Pancreas (tissue), 10 donors: ENCODE results near the gene SLIT1. TPM values are rescaled to one million over a fixed set of nuclear protein-coding genes. Genes with fewer than 3 reads are reported as not detected.

ENCODE experiments used
- ATAC-seq, 4 donors: fragments of 200-7000 bp; cut with Tn5 transposase; one replicate each; pipeline versions ENCODE4 v1.8.0 to v1.9.1; 2020; ENCODE audit warnings: mild to moderate bottlenecking in 4 of 4, moderate library complexity in 4 of 4
- DNase-seq, 6 donors: peaks; one replicate each; pipeline ENCODE4 v3.0.0-alpha.2; 2020
- FAIRE-seq: peaks from 2 replicates; lab custom pipeline; 2012; peaks lifted over from hg19 to GRCh38; lab: Jason Lieb, UNC
- H3K27ac ChIP-seq, 4 donors: fragments of 200-600 bp; sonication (generic); 1 replicate in 3 of 4; 2 replicates in 1 of 4; pipeline versions ENCODE4 v1.5.0 to v1.8.0; 2020
- H3K27me3 ChIP-seq, 4 donors: fragments of 200-600 bp; one replicate each; pipeline ENCODE4 v1.8.0; 2021
- H3K36me3 ChIP-seq, 3 donors: fragments of 200-600 bp; sonication (generic) in 1 of 3; one replicate each; pipeline versions ENCODE4 v1.5.0 to v1.8.0; 2020 to 2021
- H3K4me1 ChIP-seq, 3 donors: fragments of 200-600 bp; one replicate each; pipeline ENCODE4 v1.8.0; 2021
- H3K4me3 ChIP-seq, 4 donors: fragments of 200-600 bp; sonication (generic) in 2 of 4; one replicate each; pipeline versions ENCODE4 v1.5.0 to v1.8.0; 2020 to 2021
- H3K9me3 ChIP-seq, 4 donors: fragments of 200-600 bp; one replicate each; pipeline ENCODE4 v1.8.0; 2021
- WGBS, 2 donors: extraction: QIAGEN DNeasy Blood & Tissue Kit; methylation state at CpG; one replicate each; pipeline ENCODE4 v1.1.7; 2013; 5-methylcytosine and 5-hydroxymethylcytosine counted together
- intact Hi-C, 3 donors: fragments of 100-400 bp; cut with DNase I; formaldehyde crosslinking; loops; one replicate each; pipeline versions ENCODE4 v1.11.1 to v1.14.2; 2022
- polyA plus RNA-seq, 2 donors: library from polyadenylated mRNA; stranded (reverse); fragments of 200-250 nt; gene quantifications; one replicate each; pipeline ENCODE4 v1.2.3, GENCODE V29; 2013
- total RNA-seq, 6 donors: library from RNA; stranded (reverse); fragmentation: NEBNext Ultra II Directional in 4 of 6; extraction: Animal tissue kit (Norgen Biotek cat#: 25700) in 4 of 6; gene quantifications; one replicate each; pipeline versions ENCODE4 v1.2.1 to v1.2.4, GENCODE V29; 2021 to 2023
- TF ChIP-seq, protein P1 (sequence below), 4 donors: fragments of 200-600 bp; sonication (generic) in 3 of 4; IDR thresholded peaks; one replicate each; pipeline versions ENCODE4 v1.5.0 to v1.8.0; 2021; ENCODE audit warnings: antibody characterized with exemption in 4 of 4
- donor health status: healthy with polysubstance abuse.
- donor health status: DM: no; HTN: no; CAD: no; lungs with moderate emphysema.
- donor health status: DM: no; HTN: no; CAD: no.
- donor health status: control.
- donor health status: control.
- donor health status: Bipolar disorder and iron deficiency.
- donor health status: DM: yes; HTN: yes; CAD: no.
- donor health status: DM: no; HTN: no; CAD: no.
- donor health status: DM: no; HTN: no; CAD: no.
- donor health status: DM: yes; HTN: yes; CAD: no.

Gene SLIT1
- total and polyA plus RNA-seq, 8 donors: 0.23 to 2.8 (median 0.89) TPM

DNA sequence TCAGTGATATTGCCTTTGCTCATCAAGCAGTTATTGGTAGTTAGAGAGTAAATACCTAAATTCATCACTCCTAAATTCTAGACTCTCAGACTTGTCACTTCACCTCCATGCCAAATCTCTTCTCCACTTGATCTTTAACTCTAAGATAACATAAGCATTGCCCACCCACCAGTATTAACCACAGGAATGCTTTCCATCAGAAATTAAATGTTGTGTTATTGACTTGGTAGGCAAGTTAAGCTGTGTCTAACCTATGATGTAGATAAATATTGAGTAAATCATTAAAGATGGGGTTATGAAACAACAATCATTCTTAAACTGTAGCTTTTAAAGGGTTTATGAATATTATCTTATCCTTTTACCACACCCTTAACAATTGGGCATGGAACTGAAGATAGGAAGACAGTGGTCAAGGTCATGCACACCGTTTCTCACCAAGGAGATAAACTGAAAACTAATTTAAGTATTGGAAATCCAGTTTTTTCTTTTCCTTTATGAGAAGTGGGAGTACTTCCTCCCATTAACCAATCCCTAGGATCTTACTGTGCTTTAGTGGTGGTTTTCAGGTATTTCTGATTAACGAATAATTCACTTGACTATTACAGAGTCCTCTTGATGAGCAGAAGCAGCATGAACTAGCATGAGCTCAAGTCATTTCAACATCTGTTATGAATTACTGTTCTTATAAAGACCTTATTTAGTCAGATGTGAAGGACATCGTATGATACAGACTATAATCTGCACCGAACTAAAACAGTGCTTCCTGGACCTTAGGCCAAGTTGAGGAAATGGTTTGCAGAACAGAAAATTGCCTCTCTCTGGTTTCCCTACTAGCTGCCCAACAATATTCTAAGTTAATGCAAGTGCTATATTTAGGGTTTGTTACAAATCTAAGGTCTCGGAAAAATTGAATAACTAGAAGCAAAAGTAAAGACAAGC is 211.7 kb downstream of the SLIT1 start:
- 55 to 58% methylated on average over 5 of the region's 5 CpGs for WGBS, 2 donors
- no peak for DNase-seq
- Histone ChIP-seq H3K27me3 (no peaks in the 10 kb centered on the region), H3K27ac (no peak overlapping the region), H3K36me3 (no peaks in the 10 kb centered on the region), H3K4me3 (no peak overlapping the region), H3K4me1 (peaks cover 0 to 12% (median 0%) of the 10 kb centered on the region in 3 donors), H3K9me3 (no peaks in the 10 kb centered on the region)
- FAIRE-seq: no peak
- TF ChIP-seq, protein P1, sequence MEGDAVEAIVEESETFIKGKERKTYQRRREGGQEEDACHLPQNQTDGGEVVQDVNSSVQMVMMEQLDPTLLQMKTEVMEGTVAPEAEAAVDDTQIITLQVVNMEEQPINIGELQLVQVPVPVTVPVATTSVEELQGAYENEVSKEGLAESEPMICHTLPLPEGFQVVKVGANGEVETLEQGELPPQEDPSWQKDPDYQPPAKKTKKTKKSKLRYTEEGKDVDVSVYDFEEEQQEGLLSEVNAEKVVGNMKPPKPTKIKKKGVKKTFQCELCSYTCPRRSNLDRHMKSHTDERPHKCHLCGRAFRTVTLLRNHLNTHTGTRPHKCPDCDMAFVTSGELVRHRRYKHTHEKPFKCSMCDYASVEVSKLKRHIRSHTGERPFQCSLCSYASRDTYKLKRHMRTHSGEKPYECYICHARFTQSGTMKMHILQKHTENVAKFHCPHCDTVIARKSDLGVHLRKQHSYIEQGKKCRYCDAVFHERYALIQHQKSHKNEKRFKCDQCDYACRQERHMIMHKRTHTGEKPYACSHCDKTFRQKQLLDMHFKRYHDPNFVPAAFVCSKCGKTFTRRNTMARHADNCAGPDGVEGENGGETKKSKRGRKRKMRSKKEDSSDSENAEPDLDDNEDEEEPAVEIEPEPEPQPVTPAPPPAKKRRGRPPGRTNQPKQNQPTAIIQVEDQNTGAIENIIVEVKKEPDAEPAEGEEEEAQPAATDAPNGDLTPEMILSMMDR (IDR thresholded peaks at IDR 0.05): no peak
- peak in 1 of 4 donors; percentile 18 for ATAC-seq
- intact Hi-C loops: no loop called here

DNA sequence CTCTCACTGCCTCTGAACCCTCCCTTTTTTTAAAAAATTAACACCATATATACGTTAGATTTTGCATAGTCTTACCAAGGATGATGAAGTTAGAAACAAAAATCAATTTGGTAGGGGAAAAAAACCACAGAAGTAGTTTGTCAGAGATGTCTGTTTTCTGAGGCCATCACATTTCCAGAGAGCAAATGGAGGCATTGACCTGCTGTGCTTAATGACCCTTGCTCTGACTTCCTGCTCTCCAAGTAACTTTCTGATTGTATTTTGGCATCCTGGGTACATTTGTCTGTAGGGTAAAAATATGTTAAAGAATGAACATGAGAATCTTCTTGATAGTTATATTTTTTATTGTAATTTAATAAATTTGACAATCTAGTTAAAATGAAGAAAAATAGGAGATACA is 213.5 kb downstream of the SLIT1 start:
- FAIRE-seq (no peak), DNase-seq (no peak), ATAC-seq (no peak)
- Histone ChIP-seq H3K4me1 (peaks cover 0 to 12% (median 0%) of the 10 kb centered on the region in 3 donors), H3K36me3 (no peaks in the 10 kb centered on the region), H3K9me3 (no peaks in the 10 kb centered on the region), H3K27ac (no peak overlapping the region), H3K4me3 (no peak overlapping the region), H3K27me3 (no peaks in the 10 kb centered on the region)
- TF ChIP-seq, protein P1 (IDR thresholded peaks at IDR 0.05): no peak
- 92 to 97% methylated on average over 1 of the region's 1 CpG for WGBS, 2 donors
- intact Hi-C loops: no loop called here

DNA sequence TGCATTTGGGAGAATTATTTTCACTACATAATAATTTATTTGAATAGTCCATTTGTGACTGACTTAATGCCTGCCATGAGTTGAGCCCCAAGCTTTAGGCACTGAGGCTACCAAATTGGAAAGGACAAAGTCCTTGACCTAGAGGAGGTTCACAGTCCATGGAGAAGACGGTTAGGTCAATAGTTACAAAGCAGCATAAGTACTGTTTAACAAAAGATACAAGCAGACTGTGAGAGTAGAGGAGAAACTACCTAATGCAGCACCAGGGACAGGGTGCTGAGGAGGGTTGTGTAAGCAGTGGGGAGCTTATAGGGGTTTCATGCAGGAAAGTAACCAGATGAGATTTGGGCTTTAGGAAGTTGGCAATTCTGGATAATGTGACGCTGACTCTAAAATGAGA is 214.4 kb downstream of the SLIT1 start:
- Histone ChIP-seq H3K4me1 (peaks cover 0 to 12% (median 0%) of the 10 kb centered on the region in 3 donors), H3K27ac (no peak overlapping the region), H3K4me3 (no peak overlapping the region), H3K9me3 (no peaks in the 10 kb centered on the region), H3K36me3 (no peaks in the 10 kb centered on the region), H3K27me3 (no peaks in the 10 kb centered on the region)
- ATAC-seq: no peak
- no peak for FAIRE-seq
- WGBS, 2 donors: 71 to 76% methylated on average over 2 of the region's 2 CpGs
- TF ChIP-seq, protein P1 (IDR thresholded peaks at IDR 0.05): no peak
- intact Hi-C loops: no loop called here
- no peak for DNase-seq

DNA sequence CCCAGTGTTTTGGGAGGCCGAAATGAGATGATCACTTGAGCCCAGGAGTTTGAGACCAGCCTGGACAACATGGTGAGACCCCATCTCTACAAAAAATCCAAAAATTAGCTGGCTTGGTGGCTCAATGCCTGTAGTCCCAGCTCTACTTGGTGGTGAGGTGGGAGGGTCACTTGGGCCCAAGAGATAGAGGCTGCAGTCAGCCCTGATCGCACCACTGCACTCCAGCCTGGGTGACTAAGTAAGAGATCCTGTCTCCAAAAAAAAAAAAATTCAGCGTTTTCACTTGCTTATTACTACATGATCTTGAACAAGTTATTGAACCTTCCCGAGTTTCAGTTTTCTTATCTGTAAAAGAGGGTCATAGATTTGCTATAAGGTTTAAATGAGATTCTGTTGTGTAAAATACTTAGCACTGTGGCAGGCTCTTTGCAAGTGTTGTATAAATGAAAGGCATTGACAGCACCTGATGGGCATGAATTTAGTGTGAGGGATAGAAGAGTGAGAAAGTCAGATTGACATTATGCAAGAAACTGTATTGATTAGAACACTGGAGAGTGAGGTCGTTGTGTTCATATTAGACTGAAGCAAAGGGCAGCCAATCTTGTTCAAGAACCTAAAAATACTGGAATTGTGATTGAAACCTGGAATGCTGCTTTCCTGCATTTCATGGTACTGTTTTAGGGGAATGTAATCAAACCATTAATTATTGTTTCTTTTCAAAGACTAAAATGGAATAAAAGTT is 216.9 kb downstream of the SLIT1 start:
- intact Hi-C loops: no loop called here
- no peak for DNase-seq
- peaks cover 0 to 6% (median 0%) of the 10 kb centered on the region in 3 donors for H3K4me1 ChIP-seq
- H3K36me3 ChIP-seq: no peaks in the 10 kb centered on the region
- no peaks in the 10 kb centered on the region for H3K27me3 ChIP-seq
- 81 to 84% methylated on average over 5 of the region's 5 CpGs for WGBS, 2 donors
- TF ChIP-seq, protein P1 (IDR thresholded peaks at IDR 0.05): no peak
- no peak overlapping the region for H3K27ac ChIP-seq
- no peaks in the 10 kb centered on the region for H3K9me3 ChIP-seq
- no peak overlapping the region for H3K4me3 ChIP-seq
- no peak for ATAC-seq
- FAIRE-seq: no peak
